ENCODE results near the gene FCRL5. TPM values are rescaled to one million over a fixed set of nuclear protein-coding genes. Genes with fewer than 3 reads are reported as not detected.

Gene FCRL5
- total RNA-seq, 1 experiment from 2014 or later = not detected

DNA sequence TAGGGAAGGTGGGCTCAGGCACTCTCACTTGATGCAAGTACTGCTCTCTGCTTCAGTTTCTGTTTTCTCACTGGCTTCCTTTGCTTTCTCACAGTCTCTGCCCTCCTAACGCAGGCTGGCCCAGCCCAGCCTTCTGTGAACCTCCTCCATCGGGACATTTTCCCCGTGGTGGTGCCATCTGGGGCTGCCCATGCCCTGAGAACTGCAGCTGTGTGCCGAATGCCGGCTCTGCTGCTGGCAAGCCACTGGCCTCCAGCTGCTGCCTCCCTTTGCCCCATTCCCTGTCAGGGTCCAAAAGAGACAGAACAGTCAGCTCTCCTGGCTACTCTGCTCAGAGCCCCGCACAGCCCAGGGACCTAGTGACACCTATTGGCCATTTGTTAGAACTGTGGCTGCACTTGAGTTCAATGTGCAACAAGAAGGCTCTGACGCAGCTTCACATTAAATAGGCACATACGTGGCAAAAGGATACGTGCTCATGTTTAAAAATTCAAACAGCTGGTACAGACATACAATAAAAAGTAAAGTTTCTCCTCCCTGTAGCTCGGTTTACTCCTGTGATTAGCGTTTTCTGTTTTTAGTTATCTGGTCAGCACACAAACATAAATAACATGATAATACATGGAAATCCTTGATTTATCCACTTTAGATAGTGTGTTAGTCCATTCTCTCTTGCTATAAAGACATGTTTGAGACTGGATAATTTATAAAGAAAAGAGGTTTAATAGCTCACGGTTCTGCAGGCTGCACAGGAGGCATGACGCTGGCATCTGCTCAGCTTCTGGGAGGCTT lies 46.6 kb downstream of the FCRL5 start:
- BruUV-seq (replicated peaks) = no TSS peak
- no peak overlapping the region for H3K27ac Mint-ChIP-seq (ENCODE audit: low read depth, unreplicated experiment)
- intact Hi-C loops (cut with micrococcal nuclease) = no loop called here
- ChIA-PET CTCF (interaction anchor here (0.5 to 3.0 kb wide), 47 partner anchors 9 to 1599 kb away, joined by 3 to 41 read pairs (median 4); no protein-coding TSS in a partner anchor), POLR2A (no interaction called here)
- TF ChIP-seq CTCF (IDR thresholded peaks at IDR 0.05; ENCODE audit: unreplicated experiment) = peak; percentile 82
- H3K4me1 Mint-ChIP-seq (ENCODE audit: insufficient read depth, unreplicated experiment) = no peaks in the 10 kb centered on the region
- H3K36me3 Mint-ChIP-seq (ENCODE audit: insufficient read depth, unreplicated experiment) = no peaks in the 10 kb centered on the region
- no peak overlapping the region for H3K4me3 Mint-ChIP-seq (ENCODE audit: unreplicated experiment)
- no peaks in the 10 kb centered on the region for H3K9me3 Mint-ChIP-seq (ENCODE audit: unreplicated experiment)
- H3K27me3 Mint-ChIP-seq (ENCODE audit: insufficient read depth, unreplicated experiment) = peaks cover 35% of the 10 kb centered on the region
- DNase-seq (ENCODE audit: unreplicated experiment) = peak; percentile 78

GRCh38 chr1:157504646-157505045 lies 47.7 kb downstream of the FCRL5 start:
- peaks cover 46% of the 10 kb centered on the region for H3K27me3 Mint-ChIP-seq (ENCODE audit: insufficient read depth, unreplicated experiment)
- intact Hi-C loops (cut with micrococcal nuclease) = no loop called here
- BruUV-seq (replicated peaks) = no TSS peak
- DNase-seq (ENCODE audit: unreplicated experiment) = no peak
- no peaks in the 10 kb centered on the region for H3K9me3 Mint-ChIP-seq (ENCODE audit: unreplicated experiment)
- ChIA-PET CTCF (interaction anchor here (0.7 to 3.0 kb wide), 24 partner anchors 9 to 1600 kb away, joined by 3 to 41 read pairs (median 6); no protein-coding TSS in a partner anchor), POLR2A (no interaction called here)
- no peaks in the 10 kb centered on the region for H3K4me1 Mint-ChIP-seq (ENCODE audit: insufficient read depth, unreplicated experiment)
- H3K4me3 Mint-ChIP-seq (ENCODE audit: unreplicated experiment) = no peak overlapping the region
- no peak for TF ChIP-seq CTCF (IDR thresholded peaks at IDR 0.05; ENCODE audit: unreplicated experiment)
- no peak overlapping the region for H3K27ac Mint-ChIP-seq (ENCODE audit: low read depth, unreplicated experiment)
- H3K36me3 Mint-ChIP-seq (ENCODE audit: insufficient read depth, unreplicated experiment) = no peaks in the 10 kb centered on the region

GRCh38 chr1:157499521-157499920 lies 52.8 kb downstream of the FCRL5 start:
- no TSS peak for BruUV-seq (replicated peaks)
- no peaks in the 10 kb centered on the region for H3K4me1 Mint-ChIP-seq (ENCODE audit: insufficient read depth, unreplicated experiment)
- no peak overlapping the region for H3K4me3 Mint-ChIP-seq (ENCODE audit: unreplicated experiment)
- no peak for TF ChIP-seq CTCF (IDR thresholded peaks at IDR 0.05; ENCODE audit: unreplicated experiment)
- H3K27me3 Mint-ChIP-seq (ENCODE audit: insufficient read depth, unreplicated experiment) = peaks cover 72% of the 10 kb centered on the region
- H3K27ac Mint-ChIP-seq (ENCODE audit: low read depth, unreplicated experiment) = no peak overlapping the region
- no peaks in the 10 kb centered on the region for H3K9me3 Mint-ChIP-seq (ENCODE audit: unreplicated experiment)
- no peaks in the 10 kb centered on the region for H3K36me3 Mint-ChIP-seq (ENCODE audit: insufficient read depth, unreplicated experiment)
- CTCF ChIA-PET = interaction anchor here (0.6 to 2.3 kb wide), 9 partner anchors 10 to 455 kb away, joined by 3 to 7 read pairs (median 4); no protein-coding TSS in a partner anchor
- POLR2A ChIA-PET = interaction anchor here (0.7 kb wide), 1 partner anchor 131 kb away, joined by 4 read pairs; no protein-coding TSS in a partner anchor
- intact Hi-C loops (cut with micrococcal nuclease) = no loop called here
- no peak for DNase-seq (ENCODE audit: unreplicated experiment)

GRCh38 chr1:157498736-157499090 lies 53.6 kb downstream of the FCRL5 start:
- TF ChIP-seq CTCF (IDR thresholded peaks at IDR 0.05; ENCODE audit: unreplicated experiment) = no peak

More at GRCh38 chr1:157498736-157499090, 53.6 kb downstream of the FCRL5 start:
- H3K9me3 Mint-ChIP-seq (ENCODE audit: unreplicated experiment) = no peaks in the 10 kb centered on the region
- no peaks in the 10 kb centered on the region for H3K36me3 Mint-ChIP-seq (ENCODE audit: insufficient read depth, unreplicated experiment)
- no TSS peak for BruUV-seq (replicated peaks)
- DNase-seq (ENCODE audit: unreplicated experiment) = no peak
- H3K4me1 Mint-ChIP-seq (ENCODE audit: insufficient read depth, unreplicated experiment) = peaks cover 2% of the 10 kb centered on the region
- intact Hi-C loops (cut with micrococcal nuclease) = no loop called here
- POLR2A ChIA-PET = no interaction called here
- H3K4me3 Mint-ChIP-seq (ENCODE audit: unreplicated experiment) = no peak overlapping the region
- peaks cover 80% of the 10 kb centered on the region for H3K27me3 Mint-ChIP-seq (ENCODE audit: insufficient read depth, unreplicated experiment)
- CTCF ChIA-PET = interaction anchor here (1.0 to 5.5 kb wide), 8 partner anchors 9 to 389 kb away, joined by 3 to 64 read pairs (median 4); no protein-coding TSS in a partner anchor
- no peak overlapping the region for H3K27ac Mint-ChIP-seq (ENCODE audit: low read depth, unreplicated experiment)

Data from MCF 10A (cell line).